Endothelial cell of umbilical vein (primary cell): Measurements from ENCODE around the gene RAP1GAP.

Experiments used
- CTCF ChIP-seq, 2 donors: IDR thresholded peaks; 1 replicate in 1 of 2; 2 replicates in 1 of 2; pipeline ENCODE4 v1.5.1; 2011; ENCODE audit warnings: low read length in 2 of 2, mild to moderate bottlenecking in 2 of 2, moderate library complexity in 2 of 2, control low read depth in 1 of 2, inconsistent platforms in 1 of 2, low read depth in 1 of 2; ENCODE audit not compliant: insufficient read depth in 1 of 2; ENCODE audit errors: extremely low read depth in 1 of 2
- JUN ChIP-seq: IDR thresholded peaks from 2 replicates; pipeline ENCODE4 v1.6.1; 2011; ENCODE audit warnings: borderline replicate concordance, low read depth; ENCODE audit not compliant: insufficient read length, insufficient read depth
- MAX ChIP-seq: IDR thresholded peaks from 2 replicates; pipeline ENCODE4 v1.6.1; 2011; ENCODE audit not compliant: insufficient read depth, insufficient read length
- MYC ChIP-seq: IDR thresholded peaks from one replicate; pipeline ENCODE4 v1.6.1; 2011; ENCODE audit warnings: mild to moderate bottlenecking, low read depth, low read length
- POLR2A ChIP-seq: IDR thresholded peaks from 2 replicates; pipeline ENCODE4 v1.6.1; 2012; ENCODE audit warnings: low read depth, mild to moderate bottlenecking, control low read depth, low read length
- POLR2AphosphoS5 ChIP-seq: IDR thresholded peaks from 2 replicates; pipeline ENCODE4 v1.6.1; 2012; ENCODE audit warnings: low read depth, mild to moderate bottlenecking, control low read depth, low read length, moderate library complexity; ENCODE audit not compliant: insufficient read depth

GRCh38 chr1:21605012-21605715 lies 64.0 kb downstream of the RAP1GAP start:
- TF ChIP-seq MAX: no peak
- TF ChIP-seq CTCF (IDR thresholded peaks at IDR 0.05; ENCODE audit: extremely low read depth in 1 of 2, insufficient read depth in 1 of 2, low read depth in 1 of 2, low read length in 2 of 2): no peak
- TF ChIP-seq JUN: no peak
- TF ChIP-seq MYC: no peak
- no peak for TF ChIP-seq POLR2A
- no peak for TF ChIP-seq POLR2AphosphoS5
